Measurements from ENCODE around the gene GLB1L2.

Gene GLB1L2

GRCh38 chr11:134413826-134414731 lies 82.3 kb downstream of the GLB1L2 start:
- TF ChIP-seq CTCF (IDR thresholded peaks at IDR 0.05; ENCODE audit: control extremely low read depth, extremely low read depth, low read depth, missing control alignments): no peak
- POLR2A ChIA-PET: no interaction called here
- no peak for DNase-seq (ENCODE audit: extremely low spot score)
- CTCF ChIA-PET: no interaction called here

- no peak for TF ChIP-seq CTCF (IDR thresholded peaks at IDR 0.05; ENCODE audit: control extremely low read depth, extremely low read depth, low read depth, missing control alignments)
- CTCF ChIA-PET: interaction anchor here (0.9 kb wide), 1 partner anchor 10 kb away, joined by 3 read pairs; no protein-coding TSS in a partner anchor
- no peak for DNase-seq (ENCODE audit: extremely low spot score)
- POLR2A ChIA-PET: no interaction called here
Measured at GRCh38 chr11:134414766-134415765, 83.3 kb downstream of the GLB1L2 start.

- CTCF ChIA-PET: no interaction called here
- TF ChIP-seq CTCF (IDR thresholded peaks at IDR 0.05; ENCODE audit: control extremely low read depth, extremely low read depth, low read depth, missing control alignments): no peak
- no peak for DNase-seq (ENCODE audit: extremely low spot score)
- POLR2A ChIA-PET: no interaction called here
Measured at GRCh38 chr11:134416726-134417125, 84.9 kb downstream of the GLB1L2 start.

- POLR2A ChIA-PET: no interaction called here
- CTCF ChIA-PET: no interaction called here
- TF ChIP-seq CTCF (IDR thresholded peaks at IDR 0.05; ENCODE audit: control extremely low read depth, extremely low read depth, low read depth, missing control alignments): no peak
- no peak for DNase-seq (ENCODE audit: extremely low spot score)
Measured at GRCh38 chr11:134417871-134418840, 86.4 kb downstream of the GLB1L2 start.

GRCh38 chr11:134423106-134423505 lies 91.3 kb downstream of the GLB1L2 start:
- no peak for TF ChIP-seq CTCF (IDR thresholded peaks at IDR 0.05; ENCODE audit: control extremely low read depth, extremely low read depth, low read depth, missing control alignments)
- ChIA-PET POLR2A (no interaction called here), CTCF (no interaction called here)
- no peak for DNase-seq (ENCODE audit: extremely low spot score)
